TTC549 (cell line): ENCODE results near the gene CTNNA2.

Experiments used
- FAIRE-seq: peaks from 2 replicates; lab custom pipeline; 2012; peaks lifted over from hg19 to GRCh38; lab: Jason Lieb, UNC

The CTNNA2 gene

DNA sequence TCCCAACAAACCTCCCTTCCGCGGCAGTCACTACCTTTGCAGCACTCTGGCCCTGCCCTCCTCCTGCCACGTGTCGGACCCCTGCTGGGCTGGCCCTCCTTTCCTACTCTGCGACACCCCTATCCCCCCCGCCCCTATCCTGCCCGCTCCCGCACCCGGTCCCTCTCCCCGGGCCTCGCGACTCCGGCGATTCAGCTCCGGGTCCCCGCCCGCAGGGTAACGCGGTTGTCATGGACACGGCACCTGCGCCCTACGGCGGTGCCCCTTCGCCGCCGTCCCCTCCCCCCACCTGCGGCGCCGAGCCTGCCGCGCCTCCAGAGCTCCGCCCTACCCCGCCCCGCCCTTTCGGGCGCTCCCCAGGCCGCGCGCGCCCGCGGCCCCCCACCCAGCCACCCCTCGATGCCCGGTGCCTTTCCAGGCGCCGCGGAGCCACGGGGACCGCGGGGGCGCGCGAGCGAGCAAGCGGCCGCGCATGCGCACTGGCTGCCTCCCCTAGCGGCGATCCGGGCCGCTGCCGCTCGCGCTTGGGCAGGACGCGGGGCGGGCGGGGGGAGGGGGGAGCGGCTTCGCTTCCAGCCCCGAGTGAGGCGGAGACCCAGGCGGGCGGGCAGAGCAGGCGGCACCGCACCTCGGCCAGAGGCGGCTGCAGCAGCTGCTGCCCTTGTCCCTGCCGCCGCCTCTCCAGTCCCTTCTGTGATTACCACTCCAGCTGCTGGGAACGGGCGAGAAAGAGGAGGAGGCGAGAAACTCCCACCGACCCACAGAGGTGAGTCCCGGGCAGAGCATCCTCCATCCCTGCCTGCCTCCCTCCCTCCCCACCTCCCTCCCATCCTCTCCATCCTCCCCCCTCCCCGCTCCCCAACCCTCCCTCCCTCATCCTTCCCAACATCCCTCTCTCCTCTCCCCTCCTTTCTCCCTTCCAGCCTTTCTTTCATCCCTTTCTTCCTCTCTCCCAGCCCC is at the start of gene CTNNA2:
TSS of gene CTNNA2 (plus strand) at position 610 of the 960 bp plus-strand sequence.
- no peak for FAIRE-seq

DNA sequence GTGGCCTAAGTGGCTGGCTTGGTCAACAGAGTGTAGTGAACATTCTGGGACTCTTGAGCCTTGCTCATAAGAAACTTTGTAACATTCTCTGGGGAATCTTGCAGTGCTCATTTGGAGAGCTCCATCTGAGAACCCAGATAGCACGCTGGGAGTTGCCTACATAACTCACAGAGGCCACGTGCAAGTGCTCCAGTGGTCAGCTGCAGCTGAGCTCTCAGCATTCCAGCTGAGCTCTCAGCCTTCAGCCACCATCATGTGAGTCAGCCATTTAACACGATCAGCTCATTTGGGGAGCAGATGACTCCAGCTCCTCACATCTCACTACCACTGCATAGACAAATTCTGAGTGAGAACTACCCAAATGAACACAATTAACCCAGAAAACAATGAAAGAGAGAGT is 25.5 kb upstream of the CTNNA2 start:
- FAIRE-seq = no peak

DNA sequence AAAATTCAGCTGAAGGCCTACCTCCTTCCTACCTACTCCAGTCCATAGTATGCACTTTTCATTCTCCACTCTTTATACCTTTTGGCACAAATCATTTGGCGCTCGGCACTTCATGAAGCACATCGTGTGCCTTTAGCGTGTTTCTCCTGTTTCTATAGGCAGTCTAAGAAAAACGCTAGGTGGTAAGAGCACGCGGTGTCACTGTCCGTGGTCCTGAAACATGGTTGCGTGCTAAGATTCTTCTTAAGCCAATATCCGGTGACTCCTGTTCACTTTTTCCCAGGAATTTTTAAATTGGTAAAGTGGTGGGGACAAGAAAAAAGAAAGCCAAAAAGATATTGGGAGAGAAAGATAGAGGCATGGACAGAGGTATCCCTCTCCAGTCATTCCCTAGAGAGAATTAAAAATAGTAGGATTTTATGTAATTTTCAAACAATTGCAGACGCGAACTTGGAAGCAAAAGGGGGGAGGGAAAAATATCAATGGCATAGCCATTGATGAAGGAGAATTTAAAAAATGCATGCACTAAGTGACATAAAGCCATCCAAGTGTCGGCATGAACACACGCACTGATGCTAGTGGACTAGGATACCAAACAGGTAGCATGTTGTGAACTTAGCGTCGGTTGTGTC is 1.4 kb upstream of the CTNNA2 start:
- no peak for FAIRE-seq

DNA sequence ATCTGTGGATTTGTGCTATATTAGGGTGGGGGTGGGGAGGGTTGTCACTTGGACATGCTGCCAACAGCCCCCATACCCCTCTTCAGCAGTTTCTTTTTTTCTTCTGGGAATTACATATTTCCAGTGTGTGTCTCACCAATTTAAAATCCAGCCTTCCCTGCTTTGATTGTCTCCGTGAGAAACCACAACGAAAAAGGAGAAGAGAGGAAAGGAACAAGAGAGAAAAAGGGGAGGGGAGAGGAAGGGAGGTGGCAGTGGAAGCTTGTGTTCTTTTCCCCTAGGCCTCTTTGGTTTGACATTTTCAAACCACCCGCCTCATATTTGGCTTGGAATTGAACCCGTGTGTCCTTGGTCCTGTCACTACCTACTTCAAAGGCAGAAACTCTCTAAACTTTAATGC is 860 bp downstream of the CTNNA2 start:
- FAIRE-seq = no peak

DNA sequence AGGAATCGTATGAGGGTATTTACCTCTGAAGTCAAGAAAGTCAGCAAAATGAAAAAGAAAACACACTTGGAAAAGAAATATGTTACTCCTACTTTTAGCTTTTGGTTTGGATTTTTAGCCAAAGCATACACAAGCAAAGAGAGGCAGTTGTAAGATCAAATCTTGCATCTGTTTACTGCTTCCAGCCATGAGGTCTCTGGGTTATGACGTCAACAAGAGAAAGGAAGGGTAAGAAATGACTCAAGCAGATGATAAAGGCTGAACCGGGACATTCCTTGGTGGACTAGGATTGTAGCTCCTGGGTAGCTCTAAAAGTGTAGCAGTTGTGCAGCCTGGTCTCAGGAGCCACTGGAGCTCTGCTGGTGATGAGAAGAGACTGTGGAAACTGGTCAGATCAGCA is 16.8 kb downstream of the CTNNA2 start:
- no peak for FAIRE-seq

DNA sequence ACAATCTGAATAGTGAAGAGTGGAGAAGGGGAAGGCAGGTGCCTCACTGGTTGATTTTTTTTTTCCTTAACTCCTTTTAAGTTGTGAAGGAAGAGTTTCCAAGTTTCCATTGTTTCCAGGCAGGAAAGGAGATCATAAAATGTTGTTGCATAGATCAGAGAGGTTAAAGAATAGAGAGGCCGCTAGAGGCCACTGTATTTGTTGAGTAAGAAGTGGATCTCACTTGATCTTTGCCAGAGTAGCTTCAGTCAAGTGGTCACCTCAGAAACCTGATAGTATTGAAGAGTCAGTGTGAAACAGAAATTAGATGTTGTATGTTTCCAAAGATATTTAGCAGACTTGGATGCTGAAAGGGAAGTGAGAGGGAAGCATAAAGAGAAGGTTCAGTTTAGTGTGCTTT is 17.6 kb downstream of the CTNNA2 start:
- FAIRE-seq = no peak

DNA sequence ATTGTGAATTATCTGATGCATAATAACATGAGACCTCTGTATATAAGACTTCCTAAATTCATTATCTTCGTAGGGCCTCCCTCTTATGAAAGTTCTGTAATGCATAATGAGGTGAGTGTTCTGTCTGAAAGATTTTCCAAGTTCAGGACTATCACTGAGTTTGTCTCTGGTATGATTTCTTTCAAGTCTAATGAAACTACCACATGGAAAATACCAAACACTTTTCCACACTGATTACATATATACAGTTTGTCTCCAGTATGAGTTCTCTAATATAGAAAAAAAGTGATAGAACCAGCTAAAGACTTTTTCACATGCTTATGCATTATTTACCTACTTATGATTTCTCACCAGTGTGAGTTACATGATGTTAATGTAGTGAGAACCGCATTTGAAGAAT is 34.7 kb downstream of the CTNNA2 start:
- FAIRE-seq = no peak

DNA sequence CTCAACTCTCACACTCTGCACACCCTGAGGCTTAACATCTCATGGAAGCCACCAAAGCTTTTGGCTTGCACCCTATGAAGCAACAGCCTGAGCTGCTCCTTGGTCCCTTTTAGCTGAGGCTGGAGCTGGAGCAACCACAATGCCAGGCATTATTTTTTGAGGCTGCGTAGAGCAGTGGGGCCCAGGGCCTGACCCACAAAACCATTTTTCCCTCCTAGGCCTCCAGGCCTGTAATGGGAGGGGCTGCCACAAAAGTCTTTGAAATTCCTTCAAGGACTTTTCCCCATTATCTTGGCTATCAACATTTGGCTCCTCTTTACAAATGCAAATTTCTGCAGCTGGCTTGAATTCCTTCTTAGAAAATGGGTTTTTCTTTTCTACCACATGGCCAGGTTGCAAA is 39.8 kb downstream of the CTNNA2 start:
- no peak for FAIRE-seq

DNA sequence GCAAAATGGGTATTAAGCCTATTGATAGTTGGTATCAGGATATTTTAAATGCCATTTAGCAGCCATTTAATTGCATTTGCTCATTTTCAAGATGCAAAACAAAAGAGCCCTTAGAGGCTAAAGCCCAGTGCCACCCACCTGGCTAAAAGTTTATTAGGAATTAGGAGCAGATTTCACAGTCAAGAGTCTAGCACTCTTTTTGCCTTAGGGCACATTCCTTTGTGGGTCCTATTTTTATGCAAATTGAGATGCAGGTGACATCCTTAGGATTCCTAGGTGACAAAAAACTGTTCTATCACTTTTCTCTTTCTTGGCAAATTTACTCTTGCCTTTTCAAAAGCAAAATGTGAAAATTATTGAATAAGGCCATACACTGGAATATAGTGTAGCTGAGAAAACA is 42.0 kb downstream of the CTNNA2 start:
- FAIRE-seq = no peak

DNA sequence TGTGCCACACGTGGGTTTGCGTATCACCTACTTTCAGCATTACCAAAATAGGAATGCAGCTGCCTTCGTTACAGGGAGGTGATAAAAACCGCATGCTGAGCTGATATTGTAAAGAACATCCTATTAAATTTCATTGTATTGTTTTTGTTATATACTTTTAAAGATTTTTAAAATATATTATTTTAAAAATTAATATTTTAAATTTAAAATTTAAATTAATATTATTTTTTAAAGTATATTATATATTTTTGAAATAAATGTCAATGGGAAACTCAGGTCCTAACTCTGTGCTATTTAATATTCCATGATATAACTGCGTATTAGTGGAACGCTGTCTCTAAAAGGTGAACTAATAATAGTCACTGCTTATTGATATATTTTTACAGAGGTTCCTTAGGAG is 51.2 kb downstream of the CTNNA2 start:
- FAIRE-seq = peak; percentile 78

DNA sequence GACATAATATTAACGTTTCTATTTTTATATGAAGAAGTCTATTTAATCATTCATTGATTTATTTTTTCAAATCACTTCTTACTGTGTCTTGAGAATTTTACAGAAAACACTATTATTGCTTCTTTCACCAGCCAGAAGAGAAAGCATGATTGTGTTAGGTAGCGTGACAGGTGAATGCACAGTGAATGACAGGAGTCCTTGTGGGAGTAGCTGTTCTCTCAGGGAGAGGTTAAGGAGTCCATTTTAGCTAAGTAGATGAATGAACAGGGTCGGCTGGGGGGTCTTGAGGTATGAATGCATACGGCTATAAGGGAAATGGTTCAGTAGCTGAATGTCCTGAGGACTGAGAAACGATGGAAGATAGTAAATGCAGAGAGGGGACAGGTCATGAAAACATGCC is 56.2 kb downstream of the CTNNA2 start:
- no peak for FAIRE-seq

DNA sequence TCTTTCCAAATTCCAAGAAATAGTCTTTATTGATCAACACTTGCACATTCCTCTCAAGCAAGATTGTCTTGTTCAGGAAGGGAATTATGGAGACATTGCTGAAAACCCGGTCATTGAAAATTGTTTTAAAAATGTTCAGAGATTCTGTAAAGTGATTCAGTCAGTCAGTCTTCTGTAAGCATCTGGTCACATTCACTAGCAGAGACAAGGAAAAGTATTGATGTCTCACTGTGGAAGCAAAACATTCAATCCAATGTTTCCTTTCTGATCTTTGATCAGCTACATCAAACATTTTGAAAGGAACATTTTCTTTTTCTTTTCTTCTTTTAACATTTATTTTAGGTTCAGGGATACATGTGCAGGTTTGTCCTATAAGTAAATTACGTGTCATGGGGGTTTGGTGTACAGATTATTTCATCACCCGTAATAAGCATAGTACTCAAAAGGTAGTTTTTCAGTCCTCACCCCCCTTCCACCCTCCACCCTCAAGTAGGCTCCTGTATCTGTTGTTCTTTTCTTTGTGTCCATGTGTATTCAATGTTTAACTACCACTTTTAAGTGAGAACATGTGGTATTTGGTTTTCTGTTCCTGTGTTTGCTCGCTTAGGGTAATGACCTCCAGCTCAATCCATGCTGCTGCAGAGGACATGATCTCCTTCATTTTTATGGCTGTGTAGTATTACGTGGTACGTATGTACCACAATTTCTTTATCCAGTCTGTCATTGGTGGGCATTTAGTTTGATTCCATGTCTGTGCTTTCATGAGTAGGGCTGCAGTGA is 61.2 kb downstream of the CTNNA2 start:
- FAIRE-seq = no peak

DNA sequence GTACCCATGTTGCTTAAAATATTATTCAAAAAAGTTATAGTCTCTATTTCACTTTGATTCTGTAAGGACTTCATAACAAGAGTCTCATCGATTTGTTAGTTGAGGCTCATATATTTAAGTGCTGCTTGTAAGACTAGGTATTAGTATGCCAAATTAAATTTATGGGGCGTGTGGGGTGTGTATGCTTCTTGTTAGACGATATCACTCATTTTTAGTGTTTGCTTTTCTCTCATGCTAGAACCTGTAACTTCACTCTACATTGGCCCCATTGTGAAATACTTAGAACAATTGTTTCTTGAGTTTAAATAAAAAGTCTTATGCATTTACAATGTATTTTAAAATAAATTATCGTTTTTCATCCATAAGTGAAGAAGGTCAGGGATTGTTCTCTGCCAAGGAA is 63.6 kb downstream of the CTNNA2 start:
- FAIRE-seq = no peak

DNA sequence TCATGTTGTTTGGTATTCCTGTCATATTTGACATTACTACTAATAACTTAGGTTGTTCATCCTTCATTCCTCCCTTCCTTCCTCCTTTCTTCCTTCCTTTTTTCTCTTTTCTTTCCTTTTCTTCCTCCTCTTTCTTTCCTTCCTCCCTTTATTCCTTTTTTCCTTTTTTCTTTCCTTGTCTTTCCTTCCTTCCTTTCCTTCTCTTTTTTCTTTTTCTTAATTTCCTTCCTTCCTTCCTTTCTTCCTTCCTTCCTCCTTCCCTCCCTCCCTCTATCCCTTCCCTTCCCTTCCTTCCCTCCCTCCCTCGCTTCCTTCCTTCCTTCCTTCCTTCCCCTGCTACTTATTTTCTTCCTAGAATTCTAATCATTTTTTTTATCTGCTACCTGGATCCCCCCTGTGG is 66.1 kb downstream of the CTNNA2 start:
- no peak for FAIRE-seq

DNA sequence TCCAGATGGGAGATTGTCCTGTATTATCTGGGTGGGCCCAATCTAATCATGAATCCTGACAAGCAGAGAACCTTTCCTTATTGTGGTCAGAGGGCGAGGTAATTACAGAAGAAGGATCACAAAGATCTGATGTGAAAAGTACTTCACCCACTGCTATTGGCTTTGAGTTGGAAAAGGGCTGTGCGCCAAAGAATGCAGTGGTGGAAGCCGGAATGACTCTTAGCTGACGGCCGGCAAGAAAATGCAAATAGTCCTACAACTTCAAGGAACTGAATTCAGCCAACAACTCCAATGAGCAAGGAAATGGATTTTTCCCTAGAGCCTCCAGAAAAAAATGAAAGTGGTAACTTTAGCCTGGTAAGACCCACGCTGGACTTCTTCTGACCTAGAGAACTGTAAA is 67.3 kb downstream of the CTNNA2 start:
- no peak for FAIRE-seq

DNA sequence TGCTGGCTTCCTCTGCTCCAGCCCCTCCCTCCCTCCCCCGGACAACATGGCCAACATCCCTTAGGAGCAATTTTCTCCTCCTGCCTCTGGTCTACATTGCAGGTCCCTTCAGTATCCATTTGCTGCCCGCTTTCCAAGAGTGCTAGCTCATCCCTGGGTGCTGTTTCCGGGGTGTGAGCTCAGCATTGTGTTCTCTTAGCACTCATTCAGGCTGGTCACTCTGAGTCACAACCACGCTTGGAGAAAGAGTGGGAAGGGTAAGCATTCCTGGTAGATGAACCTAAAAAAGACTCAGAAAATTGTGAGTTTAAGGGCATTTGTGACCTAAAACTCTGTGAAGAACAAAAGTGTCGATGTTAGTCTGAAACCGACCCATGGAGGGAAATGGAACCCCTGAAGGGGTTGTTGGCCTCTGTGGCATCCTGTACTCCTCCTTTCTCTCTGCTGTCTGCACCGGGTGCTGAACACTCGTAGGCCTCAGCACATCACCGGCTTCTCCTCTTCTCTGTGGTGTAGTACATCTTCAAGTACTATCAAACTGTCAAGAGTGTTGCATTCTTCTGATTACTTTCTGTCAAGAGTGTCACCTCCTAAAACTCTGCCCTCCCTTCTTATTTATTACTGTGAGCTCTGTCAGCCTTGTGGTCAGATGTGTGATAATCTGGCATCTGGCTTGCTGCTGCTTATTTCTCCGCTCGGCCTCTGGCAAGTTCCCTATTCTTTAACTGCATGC is 73.0 kb downstream of the CTNNA2 start:
- FAIRE-seq = no peak

DNA sequence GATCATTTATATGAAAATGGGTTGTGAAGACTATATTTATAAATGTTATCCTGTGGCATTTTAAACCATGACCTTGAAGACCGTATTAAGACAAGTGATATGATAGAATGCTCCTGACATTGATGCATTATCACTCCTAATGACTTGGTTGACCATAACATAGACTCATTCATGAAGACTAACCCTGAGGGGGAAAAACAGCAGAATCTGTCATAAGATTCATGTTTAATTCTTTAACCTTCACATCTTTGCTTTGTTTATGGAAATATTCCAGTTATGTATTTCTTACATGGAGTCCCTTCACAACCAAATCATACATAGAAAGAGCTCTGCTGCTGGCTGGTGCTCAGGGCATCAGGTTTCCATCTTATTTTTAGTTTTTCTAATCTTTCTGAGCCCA is 78.4 kb downstream of the CTNNA2 start:
- FAIRE-seq = no peak

DNA sequence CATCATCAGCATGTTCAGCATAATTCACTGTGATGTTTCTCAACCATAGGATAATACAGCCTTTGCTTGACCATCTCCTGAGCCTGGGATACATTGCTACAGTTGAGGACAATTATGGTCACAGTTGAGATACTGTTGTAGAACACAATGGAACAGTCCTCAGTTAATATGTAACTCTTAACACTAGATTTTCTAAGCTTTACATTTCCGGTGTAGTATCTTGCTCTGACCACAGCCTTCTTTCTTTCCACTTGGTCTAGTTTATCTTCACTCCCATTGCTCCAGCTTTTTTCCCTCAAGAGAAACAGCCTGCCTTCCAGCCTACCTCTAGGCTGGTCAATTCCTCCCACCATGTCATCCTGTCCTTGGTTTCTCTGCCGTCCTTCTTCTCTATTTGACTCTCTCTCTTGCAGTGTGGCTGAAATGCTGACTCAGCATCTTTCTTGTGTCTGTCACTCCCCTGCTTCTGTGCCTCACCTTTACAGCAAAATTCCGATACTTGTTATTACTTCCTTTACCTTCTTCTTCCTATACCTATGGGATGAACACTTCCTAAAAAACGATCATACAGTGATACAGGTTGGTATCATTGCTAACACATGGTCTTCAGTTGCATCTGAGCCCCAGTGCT is 80.5 kb downstream of the CTNNA2 start:
- no peak for FAIRE-seq

DNA sequence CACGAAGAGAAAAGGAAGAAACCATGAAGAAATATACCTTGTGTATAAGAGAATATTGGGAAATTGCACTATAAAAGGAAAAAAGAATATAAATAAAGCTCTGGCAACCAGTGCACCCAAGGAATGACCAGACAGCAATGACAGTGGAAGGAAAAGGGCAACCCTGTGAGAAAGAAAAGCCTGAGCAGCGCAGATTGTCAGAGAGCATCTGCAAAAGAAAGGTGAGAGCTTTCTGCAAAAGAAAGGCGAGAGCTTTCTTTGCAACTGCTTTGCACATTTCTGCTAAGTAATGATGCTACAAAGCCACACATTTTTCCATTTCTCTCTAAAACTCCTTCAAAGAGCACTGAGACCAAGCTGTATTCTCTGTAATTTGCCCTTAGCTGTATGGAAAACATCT is 83.6 kb downstream of the CTNNA2 start:
- FAIRE-seq = no peak

DNA sequence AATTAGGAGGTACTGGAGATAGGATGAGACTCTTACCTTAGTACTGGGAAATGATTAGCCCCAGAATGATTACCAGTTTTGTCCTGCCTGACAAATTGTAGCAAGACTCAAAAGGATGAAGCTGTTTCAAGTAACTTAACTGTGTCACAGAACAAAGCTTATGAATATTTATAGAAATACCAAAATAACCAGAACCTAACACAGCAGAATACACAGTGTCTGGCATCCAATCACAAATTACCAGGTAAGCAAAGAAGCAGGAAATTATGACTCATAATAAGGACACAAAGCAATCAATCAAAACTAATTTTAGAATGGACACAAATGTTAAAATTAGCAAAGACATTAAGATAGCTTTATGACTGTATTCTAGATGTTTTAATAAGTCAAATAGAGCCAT is 91.9 kb downstream of the CTNNA2 start:
- no peak for FAIRE-seq

DNA sequence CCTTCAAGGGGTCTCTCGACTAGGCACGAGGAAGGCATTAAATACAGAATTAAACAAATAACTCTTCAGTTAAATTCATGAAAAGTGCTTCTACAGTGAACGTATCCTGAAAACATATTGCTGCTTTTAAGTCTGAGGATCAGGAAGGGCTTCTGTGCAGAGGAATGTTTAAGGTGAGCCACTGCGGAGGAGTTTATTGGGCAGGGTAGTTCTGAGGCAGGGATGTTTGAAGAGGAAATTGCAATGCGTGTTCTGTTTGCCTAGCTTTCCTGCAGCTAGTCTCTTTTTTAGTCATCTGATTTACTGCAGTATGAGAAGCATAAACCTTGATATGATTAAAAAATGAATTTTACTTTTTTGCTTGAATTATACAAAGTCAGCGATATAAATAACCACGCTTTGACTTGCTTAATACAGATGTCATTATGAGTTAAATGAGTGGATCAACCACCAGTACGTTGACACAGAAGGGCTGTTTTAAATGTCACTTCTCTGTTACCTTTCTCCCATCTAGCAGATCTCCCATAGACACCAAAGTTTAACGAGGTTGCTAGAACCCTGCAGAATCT is 98.7 kb downstream of the CTNNA2 start:
- no peak for FAIRE-seq

DNA sequence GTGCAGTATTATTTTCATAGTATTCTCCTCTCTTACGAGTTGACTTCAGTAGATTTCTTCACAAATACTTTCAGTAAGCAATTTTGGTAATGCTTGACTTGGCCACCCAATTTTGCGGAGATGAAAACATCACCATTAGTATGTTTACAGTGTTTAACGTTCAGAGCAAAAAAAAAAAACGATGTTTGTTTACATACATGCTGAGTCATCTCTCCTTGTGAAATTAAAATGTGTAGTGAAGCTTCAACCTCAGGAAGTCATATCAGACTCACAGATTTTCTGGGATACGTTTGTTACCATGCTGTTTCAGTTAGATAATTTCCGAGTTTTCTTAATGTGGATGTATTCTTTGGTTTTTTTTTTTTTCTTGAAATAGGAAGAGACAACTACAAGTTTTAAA is 100.1 kb downstream of the CTNNA2 start:
- no peak for FAIRE-seq
